Stimulated activated naive CD8-positive, alpha-beta T cell treated with anti-CD3 and anti-CD28 coated beads, Interleukin-15, Interleukin-2, amounts not matched to agents 100 ng/mL and 50 ng/mL, for 24 hours (primary cell): ENCODE data around the gene OR6S1.

ENCODE experiments used
- H3K27ac Mint-ChIP-seq: one replicate; pipeline ENCODE4 v1.8.0; 2021; ENCODE audit warnings: mild to moderate bottlenecking, mixed read lengths
- H3K27me3 Mint-ChIP-seq: one replicate; pipeline ENCODE4 v1.8.0; 2021; ENCODE audit warnings: mixed read lengths
- H3K36me3 Mint-ChIP-seq: one replicate; pipeline ENCODE4 v1.8.0; 2021; ENCODE audit warnings: low read depth, mixed read lengths
- H3K4me1 Mint-ChIP-seq: one replicate; pipeline ENCODE4 v1.8.0; 2021; ENCODE audit warnings: low read depth, mixed read lengths
- H3K4me3 Mint-ChIP-seq: one replicate; pipeline ENCODE4 v1.8.0; 2021; ENCODE audit warnings: mild to moderate bottlenecking, mixed read lengths
- H3K9me3 Mint-ChIP-seq: one replicate; pipeline ENCODE4 v1.8.0; 2021; ENCODE audit warnings: mixed read lengths

OR6S1 gene, protein sequence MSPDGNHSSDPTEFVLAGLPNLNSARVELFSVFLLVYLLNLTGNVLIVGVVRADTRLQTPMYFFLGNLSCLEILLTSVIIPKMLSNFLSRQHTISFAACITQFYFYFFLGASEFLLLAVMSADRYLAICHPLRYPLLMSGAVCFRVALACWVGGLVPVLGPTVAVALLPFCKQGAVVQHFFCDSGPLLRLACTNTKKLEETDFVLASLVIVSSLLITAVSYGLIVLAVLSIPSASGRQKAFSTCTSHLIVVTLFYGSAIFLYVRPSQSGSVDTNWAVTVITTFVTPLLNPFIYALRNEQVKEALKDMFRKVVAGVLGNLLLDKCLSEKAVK

DNA sequence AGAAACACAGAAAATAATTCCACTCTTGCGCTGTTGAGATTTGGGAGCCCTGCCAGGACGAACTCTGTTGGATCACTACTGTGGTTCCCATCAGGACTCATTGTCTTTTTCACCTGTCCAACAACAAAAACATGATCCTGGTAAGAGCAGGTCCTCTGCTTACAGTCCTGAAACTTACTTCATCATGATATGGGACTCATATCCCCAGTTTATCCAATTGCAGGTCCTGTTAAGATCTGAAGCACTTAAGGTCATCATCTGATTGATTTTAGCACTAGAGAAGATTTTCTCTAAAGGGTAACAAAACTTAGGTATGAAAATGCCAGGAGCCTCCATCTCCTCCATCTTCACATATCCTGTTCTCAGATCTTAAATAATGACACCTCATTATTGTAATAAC lies at the start of gene OR6S1:
Gene OR6S1 (minus strand): TSS at position 101 of the 400 bp plus-strand sequence. CDS start 0 bp downstream, at position 101.
- no peak within 1 kb of the TSS for H3K4me3 Mint-ChIP-seq
- no peak within 1 kb of the TSS for H3K27ac Mint-ChIP-seq
- no peaks in the 10 kb centered on the region for H3K4me1 Mint-ChIP-seq
- no peaks in the 10 kb centered on the region for H3K36me3 Mint-ChIP-seq
- peaks cover 38% of the 10 kb centered on the region for H3K27me3 Mint-ChIP-seq
- H3K9me3 Mint-ChIP-seq: no peaks in the 10 kb centered on the region

DNA sequence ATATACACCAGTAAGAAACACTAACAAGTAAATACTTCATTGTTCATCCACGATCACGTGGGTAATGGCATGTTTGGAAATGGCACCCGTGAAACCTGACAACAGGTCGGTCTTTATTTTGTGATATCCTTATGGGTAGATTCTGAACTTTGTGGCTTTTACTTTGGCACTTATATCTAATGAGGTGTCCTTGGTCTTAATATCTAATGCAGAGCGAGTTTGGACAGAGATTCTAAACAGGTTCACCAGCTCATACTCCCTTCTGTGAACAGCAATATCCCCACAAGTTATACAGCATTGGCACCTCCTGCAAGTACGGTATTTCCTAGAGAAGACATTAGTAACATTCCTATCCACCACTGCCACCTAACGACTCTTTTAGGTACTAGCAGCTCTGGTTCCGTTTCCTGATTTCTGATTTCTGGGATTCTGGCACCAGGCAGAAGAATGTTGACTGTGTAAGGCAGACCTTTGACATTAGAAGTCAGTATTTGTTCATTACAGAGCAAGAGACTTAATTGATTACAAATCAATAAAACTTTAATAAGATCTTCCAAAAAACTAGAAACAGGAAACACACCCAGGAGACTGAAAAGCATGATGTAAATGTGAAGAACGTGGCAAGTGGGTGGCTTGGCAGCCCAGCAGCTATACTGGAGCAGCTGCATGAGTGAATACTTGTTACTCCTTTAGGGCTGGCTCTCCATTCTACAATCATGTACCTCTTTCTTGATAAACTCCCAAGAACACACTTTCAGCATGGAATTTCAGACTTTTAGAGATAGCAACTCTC lies 49.6 kb upstream of the OR6S1 start:
- Mint-ChIP-seq H3K9me3 (no peaks in the 10 kb centered on the region), H3K4me1 (peaks cover 7% of the 10 kb centered on the region), H3K27ac (no peak overlapping the region), H3K4me3 (peak overlapping the region; percentile 49), H3K27me3 (no peaks in the 10 kb centered on the region), H3K36me3 (no peaks in the 10 kb centered on the region)

DNA sequence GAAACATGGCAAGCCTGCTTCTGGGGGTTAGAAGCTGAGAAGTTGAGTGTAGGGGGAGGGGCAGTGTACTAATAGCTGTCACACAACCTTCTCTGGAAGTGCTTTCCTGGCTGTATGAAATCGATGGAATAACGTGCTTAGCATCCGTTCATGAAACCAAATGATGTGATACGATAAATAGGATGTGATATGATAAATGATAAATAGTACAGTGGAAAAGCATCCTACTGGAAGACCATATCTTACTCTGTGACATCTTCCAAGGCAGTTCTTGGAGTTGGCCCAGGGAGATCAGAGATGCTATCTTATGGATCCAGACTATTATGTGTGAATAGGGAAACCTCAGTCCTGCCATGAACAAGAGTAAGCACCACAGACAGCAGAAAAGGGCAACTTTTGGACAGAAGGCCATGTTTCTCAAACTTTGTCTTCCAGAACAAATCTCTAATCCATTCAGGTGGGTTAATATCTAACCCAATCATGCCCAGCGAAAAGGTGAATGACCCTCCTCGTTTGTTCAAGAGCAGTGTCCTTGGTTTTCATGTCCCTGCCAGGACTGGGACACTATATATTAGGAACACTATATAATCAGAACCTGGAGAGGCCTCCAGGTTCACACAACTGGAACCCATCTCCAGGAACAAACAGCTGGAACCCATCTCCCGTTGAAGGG lies 46.8 kb upstream of the OR6S1 start, which contains the start of gene ANG:
Gene ANG (plus strand): TSS at position 598 of the 673 bp plus-strand sequence. CDS start 4,801 bp downstream, outside the sequence.
- Mint-ChIP-seq H3K27me3 (no peaks in the 10 kb centered on the region), H3K4me3 (no peak within 1 kb of the TSS), H3K27ac (no peak within 1 kb of the TSS), H3K9me3 (no peaks in the 10 kb centered on the region), H3K4me1 (peaks cover 11% of the 10 kb centered on the region), H3K36me3 (no peaks in the 10 kb centered on the region)

DNA sequence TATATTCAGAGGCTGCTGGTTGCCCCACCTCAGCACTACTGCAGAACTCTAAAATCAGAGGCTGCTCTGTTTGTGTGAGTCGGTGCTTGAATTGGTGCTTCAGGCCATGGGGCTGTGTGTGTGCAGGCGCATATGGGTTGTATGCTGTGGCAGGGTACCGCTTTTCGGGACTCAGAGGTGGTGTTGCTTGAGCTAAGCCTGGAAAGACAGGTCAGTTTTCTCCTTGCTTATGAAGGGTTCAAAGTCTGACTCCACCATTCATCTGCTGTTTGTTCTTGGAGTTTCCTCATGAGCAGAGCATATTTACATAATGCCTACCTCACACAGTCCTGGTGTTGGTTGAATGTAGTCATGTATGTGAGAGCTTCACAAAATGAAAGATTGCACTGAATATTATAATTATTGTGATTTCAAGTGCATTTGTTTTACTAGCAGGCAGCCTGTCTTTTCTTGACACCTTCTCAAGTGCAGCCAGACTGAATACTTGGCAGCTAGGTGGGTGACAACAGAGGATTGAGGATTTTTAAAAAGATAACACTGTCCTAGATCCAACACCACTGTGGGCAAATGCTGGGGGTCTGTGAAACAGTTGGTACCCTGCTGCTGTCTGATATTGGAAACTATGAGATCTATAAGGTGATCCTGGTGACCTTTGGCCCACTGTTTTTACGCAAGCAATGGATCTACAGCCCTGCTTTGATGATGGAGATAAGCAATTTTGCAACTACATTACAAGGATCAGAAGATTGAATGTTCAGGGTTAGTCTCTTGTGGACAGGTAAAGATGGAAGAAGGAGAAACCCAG lies 46.1 kb upstream of the OR6S1 start:
- H3K4me1 Mint-ChIP-seq: peaks cover 11% of the 10 kb centered on the region
- no peaks in the 10 kb centered on the region for H3K36me3 Mint-ChIP-seq
- no peaks in the 10 kb centered on the region for H3K27me3 Mint-ChIP-seq
- H3K9me3 Mint-ChIP-seq: no peaks in the 10 kb centered on the region
- no peak overlapping the region for H3K4me3 Mint-ChIP-seq
- H3K27ac Mint-ChIP-seq: no peak overlapping the region

DNA sequence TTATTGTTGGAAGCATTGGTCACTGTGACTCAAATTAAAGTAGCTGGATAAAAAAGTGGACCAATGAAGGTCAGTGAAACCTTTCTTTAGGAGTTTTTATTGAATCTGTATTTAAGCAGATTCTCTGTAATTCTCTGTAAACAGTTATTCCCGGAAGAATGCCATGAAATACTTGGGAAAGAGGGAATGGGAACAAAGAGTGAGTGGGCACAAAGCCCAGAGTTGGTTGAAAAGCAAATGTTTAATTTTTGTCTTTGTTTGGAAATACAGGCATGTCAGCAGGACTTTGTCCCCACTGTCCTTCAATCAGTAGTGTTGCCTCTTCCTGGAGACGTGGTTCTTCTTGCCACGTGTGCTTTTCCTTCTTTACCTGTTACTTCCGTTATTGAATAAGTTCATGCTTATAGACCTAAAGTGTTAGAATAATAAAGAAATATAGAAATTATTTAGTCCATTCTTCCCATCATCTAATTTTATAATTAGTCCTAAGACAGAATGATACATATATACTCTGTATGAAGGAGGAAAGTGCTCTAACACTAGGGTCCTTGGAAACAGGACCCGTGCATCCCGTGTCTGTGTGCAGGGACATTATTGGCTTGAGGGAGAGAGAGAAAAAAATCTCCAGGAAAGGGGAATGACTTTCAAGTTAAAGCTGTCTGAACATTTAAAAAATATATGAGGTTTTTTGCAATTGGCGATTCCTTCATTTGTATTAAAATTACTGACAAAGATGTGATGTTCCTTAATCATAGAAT lies 45.1 kb upstream of the OR6S1 start:
- Mint-ChIP-seq H3K4me1 (peaks cover 11% of the 10 kb centered on the region), H3K27ac (no peak overlapping the region), H3K27me3 (no peaks in the 10 kb centered on the region), H3K4me3 (no peak overlapping the region), H3K36me3 (no peaks in the 10 kb centered on the region), H3K9me3 (no peaks in the 10 kb centered on the region)

DNA sequence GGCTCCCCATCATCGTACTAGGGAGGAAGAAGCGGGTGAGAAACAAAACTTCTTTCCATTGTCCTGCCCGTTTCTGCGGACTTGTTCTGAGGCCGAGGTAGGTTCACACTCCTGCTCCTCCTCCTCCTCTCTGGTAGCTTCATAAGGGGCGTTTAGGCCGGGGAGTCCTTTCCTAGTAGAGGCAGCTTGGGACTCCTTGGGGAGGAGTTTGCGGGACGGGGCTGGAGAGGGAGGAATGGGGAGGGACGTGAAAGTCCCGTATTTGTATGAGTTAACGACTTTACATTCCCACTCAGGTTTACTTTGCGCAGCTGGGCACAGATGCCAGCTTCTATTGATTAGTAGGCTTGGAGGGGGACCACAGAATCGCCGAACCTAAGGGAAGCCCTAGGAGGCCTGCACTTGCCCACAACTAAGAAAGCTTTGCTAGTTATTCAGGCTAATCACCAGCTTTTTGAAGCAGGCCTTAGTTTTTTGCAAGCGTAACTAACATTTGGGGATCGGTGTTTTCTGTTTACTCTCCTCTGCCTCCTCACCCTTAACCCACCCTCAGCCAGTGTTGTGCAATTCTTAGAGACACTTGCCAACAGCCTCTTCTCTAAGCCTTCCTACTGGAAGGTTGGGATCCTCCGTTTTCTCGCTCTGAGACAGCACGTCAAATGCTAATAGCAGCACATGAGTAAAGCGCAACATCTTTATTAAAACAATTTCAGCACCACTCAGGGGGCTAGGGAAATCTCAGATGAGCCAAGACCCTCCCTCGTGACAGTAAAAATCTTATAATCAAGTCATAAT lies 43.4 kb upstream of the OR6S1 start:
- H3K9me3 Mint-ChIP-seq: no peaks in the 10 kb centered on the region
- H3K4me1 Mint-ChIP-seq: peaks cover 4% of the 10 kb centered on the region
- H3K27ac Mint-ChIP-seq: peak overlapping the region; percentile 34
- no peak overlapping the region for H3K4me3 Mint-ChIP-seq
- no peaks in the 10 kb centered on the region for H3K36me3 Mint-ChIP-seq
- H3K27me3 Mint-ChIP-seq: no peaks in the 10 kb centered on the region

DNA sequence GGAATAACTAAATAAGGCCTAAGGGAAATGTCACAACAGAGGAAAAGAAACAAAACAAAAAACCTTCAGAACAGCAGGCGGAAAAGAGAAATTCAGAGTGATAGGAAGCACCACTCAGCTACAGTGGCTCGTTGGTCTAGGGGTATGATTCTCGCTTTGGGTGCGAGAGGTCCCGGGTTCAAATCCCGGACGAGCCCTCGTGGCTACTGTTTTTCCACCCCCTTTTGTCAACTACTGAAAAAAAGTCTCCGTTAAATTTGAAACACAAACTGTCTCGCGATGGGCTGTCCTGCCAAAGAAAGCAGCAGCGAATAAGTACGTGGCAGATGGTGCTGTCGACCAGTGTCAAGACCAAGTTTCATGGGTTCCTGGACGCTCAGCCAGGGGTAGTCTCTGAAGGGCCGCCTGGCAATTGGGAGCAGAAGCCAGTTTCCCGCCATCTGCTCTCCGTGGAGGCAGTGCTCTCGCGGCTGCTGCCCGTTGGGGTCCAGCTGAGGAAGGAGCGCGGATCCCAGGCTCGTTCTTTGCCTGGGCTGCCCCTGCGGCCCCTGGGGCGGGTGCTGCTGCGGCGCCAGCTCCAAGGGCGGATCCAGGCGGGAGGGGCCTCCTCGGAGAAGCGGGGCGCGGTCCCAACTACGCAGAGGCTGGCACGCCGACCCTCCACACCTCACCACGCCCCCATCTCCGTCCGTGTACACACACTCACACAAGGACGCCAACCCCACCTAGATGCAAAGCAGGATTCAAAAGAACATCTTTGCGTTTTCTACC lies 42.6 kb upstream of the OR6S1 start, which contains the start of gene RNASE4:
Gene RNASE4 (plus strand): TSS at position 670 of the 771 bp plus-strand sequence. CDS start 14,812 bp downstream, outside the sequence.
- Mint-ChIP-seq H3K27ac (peak within 1 kb of the TSS; percentile 34), H3K4me1 (peaks cover 4% of the 10 kb centered on the region), H3K27me3 (no peaks in the 10 kb centered on the region)

DNA sequence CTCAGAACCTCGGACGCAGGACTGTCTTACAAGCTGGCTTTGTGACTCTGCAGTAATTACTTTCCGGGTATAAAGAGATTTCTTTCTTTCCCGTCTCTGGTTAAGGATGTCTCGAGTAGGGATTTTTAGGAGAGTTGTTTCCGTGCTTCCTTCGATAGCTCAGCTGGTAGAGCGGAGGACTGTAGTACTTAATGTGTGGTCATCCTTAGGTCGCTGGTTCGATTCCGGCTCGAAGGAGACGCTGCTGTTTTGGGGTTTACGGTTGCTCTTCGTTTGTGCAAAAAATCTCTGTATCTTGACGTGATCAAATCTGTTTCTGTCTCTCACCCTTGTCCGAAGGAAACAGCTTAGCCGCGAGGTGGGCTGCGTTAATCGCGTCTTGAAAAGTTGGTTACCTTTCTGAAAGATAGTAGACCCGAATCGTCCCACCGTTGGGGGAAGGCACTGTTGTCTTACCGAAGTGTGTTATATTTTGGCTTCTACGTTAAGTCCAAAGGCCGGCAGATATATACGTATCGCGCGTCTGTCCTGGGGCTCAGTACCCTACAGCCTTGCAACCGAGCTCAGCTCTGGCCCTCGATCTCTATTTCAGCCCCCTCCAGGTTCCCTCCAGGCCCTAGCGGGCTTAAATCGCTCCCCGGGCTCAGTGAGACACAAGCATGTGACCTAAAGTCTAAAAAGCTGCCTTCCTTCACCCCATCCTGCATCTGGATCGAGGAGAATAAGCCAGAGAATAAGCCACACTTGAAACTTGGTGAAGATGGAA lies 41.8 kb upstream of the OR6S1 start:
- H3K4me3 Mint-ChIP-seq: no peak overlapping the region
- H3K27ac Mint-ChIP-seq: no peak overlapping the region
- H3K4me1 Mint-ChIP-seq: peaks cover 4% of the 10 kb centered on the region
- no peaks in the 10 kb centered on the region for H3K27me3 Mint-ChIP-seq
- no peaks in the 10 kb centered on the region for H3K36me3 Mint-ChIP-seq
- H3K9me3 Mint-ChIP-seq: no peaks in the 10 kb centered on the region

More for the DNA sequence above, 42.6 kb upstream of the OR6S1 start, which contains the start of gene RNASE4:
- H3K36me3 Mint-ChIP-seq: no peaks in the 10 kb centered on the region
- no peaks in the 10 kb centered on the region for H3K9me3 Mint-ChIP-seq
- no peak within 1 kb of the TSS for H3K4me3 Mint-ChIP-seq

DNA sequence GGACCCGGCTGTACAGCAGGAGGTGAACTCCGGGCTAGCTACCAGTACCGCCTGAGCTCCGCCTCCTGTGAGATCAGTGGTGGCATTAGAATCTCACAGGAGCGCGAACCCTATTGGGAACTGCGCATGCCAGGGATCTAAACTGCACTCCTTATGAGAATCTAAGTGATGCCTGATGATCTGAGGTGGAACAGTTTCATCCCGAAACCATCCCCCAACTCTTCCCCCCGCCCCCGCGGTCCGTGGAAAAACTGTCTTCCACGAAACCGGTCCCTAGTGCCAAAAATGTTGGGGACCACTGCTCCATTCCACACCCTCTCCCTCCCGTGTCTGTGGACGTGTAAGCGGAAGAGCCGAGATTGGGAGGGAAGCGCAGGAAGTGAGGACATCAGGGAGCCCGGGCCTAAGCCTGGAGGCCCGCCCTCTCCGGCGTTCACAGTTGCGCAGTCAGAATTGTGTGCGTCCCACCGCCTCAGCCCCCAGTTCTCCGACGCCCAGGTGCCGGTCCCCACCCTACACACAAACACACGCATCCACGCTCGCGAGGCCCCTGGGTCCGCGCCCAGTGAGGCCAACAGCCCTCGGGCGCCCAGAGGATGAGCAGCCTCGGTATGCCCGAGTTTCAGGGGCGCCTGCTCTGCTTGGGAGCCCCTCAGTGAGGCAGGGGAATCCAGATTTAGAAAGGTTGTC lies 41.1 kb upstream of the OR6S1 start:
- Mint-ChIP-seq H3K4me3 (no peak overlapping the region), H3K9me3 (no peaks in the 10 kb centered on the region), H3K36me3 (no peaks in the 10 kb centered on the region), H3K4me1 (peaks cover 4% of the 10 kb centered on the region), H3K27ac (no peak overlapping the region), H3K27me3 (no peaks in the 10 kb centered on the region)

DNA sequence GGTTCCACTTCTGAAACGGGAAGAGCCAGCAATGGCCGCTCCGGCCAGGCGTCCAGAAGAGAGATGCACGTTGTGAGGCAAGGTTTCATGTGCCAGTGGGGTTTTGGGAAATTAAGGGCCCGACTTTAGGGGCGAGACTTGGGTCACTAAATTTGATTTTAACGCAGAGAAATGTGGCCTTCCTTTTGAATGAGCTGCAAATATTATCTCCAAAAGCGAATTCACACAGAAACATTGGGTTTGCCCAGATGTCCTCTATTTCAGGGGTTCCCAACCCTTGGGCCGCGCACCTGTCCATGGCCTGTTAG lies 40.6 kb upstream of the OR6S1 start:
- H3K27me3 Mint-ChIP-seq: no peaks in the 10 kb centered on the region
- no peaks in the 10 kb centered on the region for H3K9me3 Mint-ChIP-seq
- no peaks in the 10 kb centered on the region for H3K36me3 Mint-ChIP-seq
- peaks cover 4% of the 10 kb centered on the region for H3K4me1 Mint-ChIP-seq
- H3K4me3 Mint-ChIP-seq: no peak overlapping the region
- H3K27ac Mint-ChIP-seq: no peak overlapping the region

DNA sequence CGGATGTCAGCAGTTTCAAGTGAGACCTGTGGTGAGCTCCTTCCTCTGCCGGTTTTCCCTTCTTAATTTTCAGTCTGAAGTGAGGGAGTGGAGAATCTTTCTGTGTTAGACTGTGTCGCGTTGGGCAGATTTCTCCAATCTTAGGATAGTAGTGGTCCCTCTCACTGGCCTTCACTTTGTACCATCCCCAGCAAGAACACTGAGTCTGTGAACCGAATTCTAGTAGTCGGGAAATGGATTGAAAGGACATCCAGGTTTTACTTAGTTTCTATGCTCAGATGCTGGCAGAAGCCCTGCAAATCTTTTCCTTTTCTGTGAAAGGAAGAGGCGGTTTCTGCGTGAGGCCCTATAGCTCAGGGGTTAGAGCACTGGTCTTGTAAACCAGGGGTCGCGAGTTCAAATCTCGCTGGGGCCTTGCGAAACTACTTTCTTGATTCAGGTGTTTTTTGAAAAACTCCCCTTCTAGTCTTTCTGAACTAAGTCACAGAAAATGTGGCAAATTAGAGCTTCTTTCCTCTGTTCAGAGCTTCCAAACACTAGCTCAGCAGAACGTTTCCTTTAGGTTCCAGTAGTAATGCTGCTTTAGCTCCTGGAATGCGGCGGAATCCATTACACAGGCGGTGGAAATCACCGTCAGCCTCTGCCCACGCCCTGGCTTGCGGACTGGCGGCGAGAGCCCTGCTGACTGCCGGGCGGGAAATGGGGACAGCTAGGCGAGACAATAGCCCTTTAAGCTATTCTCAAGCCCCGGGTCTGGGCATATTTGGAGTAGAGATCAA lies 40.0 kb upstream of the OR6S1 start:
- Mint-ChIP-seq H3K9me3 (no peaks in the 10 kb centered on the region), H3K4me1 (peaks cover 4% of the 10 kb centered on the region), H3K27me3 (no peaks in the 10 kb centered on the region)

More for the DNA sequence above, 40.0 kb upstream of the OR6S1 start:
- H3K36me3 Mint-ChIP-seq: no peaks in the 10 kb centered on the region
- H3K27ac Mint-ChIP-seq: no peak overlapping the region
- H3K4me3 Mint-ChIP-seq: no peak overlapping the region
